Activated CD4-positive, alpha-beta T cell treated with anti-CD3 and anti-CD28 coated beads for 24 hours (primary cell): ENCODE measurements around the gene FAF1.
A peak's percentile ranks its signal among the peaks of the same experiment; 100 is the strongest.
"Not testable (repeated sequence)": the region's sequence is repeated elsewhere in the genome, so short reads cannot be mapped to it uniquely, and the experiment has no call there.

Experiments
- DNase-seq, 2 donors: peaks; one replicate each; pipeline ENCODE4 v3.0.0-alpha.2; 2020; ENCODE audit warnings: low read depth in 2 of 2

FAF1 gene

DNA sequence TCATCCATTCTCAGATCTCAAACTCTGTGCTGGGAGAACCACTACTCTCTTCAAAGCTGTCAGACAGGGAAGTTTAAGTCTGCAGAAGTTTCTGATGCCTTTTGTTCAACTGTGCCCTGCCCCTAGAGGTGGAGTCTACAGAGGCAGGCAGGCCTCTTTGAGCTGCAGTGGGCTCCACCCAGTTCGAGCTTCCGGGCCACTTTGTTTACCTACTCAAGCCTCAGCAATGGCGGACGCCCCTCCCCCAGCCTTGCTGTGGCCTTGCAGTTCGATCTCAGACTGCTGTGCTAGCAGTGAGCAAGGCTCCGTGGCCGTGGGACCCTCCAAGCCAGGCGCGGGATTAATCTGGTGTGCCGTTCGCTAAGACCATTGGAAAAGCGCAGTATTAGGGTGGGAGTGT lies 49.7 kb downstream of the FAF1 start:
- DNase-seq, result not testable (repeated sequence)

- DNase-seq, result not testable (repeated sequence)
These were observed 52.5 kb downstream of the FAF1 start for GRCh38 chr1:50907610-50908009.

GRCh38 chr1:50906050-50906449 lies 54.0 kb downstream of the FAF1 start:
- DNase-seq, result not testable (repeated sequence)

GRCh38 chr1:50902419-50902818 lies 57.6 kb downstream of the FAF1 start:
- no peak for DNase-seq

DNA sequence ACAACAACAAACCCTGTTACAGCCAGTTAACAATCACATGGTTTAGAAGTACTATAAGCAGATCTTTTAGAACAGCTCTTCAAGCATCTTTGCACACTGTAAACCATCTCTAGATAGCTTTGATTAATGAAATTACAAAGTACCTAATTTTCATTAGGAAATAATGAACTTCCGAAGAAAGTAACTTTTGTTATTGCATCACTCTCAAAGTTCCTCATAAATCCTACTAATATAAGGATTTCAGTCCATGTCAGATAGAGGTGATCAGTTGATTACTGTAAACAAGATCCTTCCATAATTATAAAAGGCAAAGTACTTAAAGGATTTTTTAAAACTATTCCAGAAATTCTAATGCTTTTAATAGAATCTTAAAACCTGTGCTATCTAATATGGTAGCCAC lies 58.2 kb downstream of the FAF1 start:
- no peak for DNase-seq

DNA sequence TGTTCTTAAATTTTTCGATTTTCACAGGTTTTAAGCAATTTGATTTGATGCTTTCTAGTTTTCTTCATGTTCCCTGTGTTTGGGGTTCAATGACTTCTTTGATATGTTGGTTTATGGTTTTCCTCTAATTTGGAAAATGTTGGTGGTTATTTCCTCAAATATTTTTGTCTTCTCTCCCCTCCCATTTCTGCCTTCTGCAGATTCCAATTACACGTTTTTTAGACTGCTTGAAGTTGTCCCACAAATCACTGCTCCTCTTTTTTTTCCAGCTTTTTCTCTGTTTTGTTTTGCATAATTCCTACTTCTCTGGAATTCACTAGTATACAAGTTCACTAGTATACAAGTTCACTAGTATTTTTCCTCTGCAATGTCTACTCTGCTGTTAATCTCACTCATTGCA lies 61.3 kb downstream of the FAF1 start:
- DNase-seq, result no peak

DNA sequence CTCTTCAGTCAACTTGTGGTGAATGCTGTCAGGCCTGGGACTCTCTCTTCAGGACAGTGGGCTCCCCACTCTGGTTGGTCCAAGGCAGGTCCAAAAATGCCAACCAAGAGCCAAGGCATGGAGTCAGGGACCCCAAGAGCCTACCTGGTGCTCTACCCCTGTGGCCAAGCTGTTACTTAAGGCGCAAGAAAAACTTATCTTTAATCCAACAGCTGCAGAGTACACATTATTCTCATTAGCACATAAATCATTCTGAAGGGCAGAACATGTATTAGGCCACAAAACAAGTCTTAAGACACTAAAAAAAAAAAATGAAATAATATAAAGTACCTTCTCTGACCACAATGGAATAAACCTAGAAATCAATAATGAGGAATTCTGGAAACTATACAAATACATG lies 65.7 kb downstream of the FAF1 start:
- no peak for DNase-seq

DNA sequence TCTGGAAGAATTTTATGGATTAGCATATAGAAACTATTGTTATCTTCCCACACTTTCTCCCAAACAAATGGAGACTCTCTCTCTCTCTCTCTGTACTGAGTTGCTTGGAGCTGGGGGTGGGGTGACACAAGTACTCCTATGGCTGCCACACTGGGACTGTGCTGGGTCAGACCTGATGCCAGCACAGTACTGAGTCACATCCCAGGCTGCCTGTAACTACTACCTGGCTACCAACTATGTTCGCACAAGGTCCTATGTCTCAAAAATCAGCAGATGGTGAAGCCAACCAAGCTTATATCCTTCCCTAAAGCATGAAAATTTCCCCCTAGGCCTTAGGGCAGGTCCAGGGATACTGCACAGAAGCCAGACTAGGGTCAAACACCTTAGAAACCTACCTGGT lies 66.6 kb downstream of the FAF1 start:
- DNase-seq, result no peak

DNA sequence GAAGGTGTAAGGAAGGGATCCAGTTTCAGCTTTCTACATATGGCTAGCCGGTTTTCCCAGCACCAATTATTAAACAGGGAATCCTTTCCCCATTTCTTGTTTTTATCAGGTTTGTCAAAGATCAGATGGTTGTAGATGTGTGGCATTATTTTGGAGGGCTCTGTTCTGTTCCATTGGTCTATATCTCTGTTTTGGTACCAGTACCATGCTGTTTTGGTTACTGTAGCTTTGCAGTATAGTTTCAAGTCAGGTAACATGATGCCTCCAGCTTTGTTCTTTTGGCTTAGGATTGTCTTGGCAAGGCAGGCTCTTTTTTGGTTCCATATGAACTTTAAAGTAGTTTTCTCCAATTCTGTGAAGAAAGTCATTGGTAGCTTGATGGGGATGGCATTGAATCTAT lies 72.5 kb downstream of the FAF1 start:
- not testable (repeated sequence) for DNase-seq

- DNase-seq, result no peak
These were observed 79.7 kb downstream of the FAF1 start for GRCh38 chr1:50880373-50880772.

DNA sequence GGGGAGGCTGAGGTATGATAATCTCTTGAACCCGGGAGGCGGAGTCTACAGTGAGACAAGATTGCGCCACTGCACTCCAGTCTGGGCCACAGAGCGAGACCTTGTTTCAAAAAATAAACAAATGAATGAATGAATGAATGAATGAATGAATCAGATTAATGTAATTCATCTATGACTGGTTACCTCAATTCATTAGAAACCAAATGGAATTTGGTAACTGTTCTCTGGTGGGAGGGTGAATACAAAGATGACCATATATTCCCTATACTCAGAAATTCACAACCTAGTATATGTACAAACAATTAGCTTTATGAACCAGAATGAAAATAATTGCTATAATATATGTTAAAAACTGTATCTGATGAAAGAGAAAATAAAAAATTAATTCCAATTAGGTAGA lies 80.9 kb downstream of the FAF1 start:
- no peak for DNase-seq

DNA sequence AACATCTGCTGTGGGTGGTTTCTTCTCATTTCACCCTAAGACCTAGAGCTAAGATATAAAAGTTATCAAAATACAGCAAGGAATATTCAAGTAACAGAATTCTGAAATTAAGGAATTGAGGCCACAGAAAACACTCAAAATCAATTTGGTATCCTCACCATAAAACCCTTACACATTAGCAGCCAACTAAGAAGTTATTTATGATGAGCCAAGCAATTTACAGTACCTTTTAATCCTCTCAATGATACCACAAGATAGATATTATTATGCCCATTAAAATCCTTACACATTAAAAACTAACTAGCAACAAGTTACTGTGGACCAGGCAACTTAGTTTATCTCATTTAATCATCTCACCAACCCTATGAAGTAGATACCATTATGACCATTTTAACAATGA lies 81.6 kb downstream of the FAF1 start:
- DNase-seq, result no peak

DNA sequence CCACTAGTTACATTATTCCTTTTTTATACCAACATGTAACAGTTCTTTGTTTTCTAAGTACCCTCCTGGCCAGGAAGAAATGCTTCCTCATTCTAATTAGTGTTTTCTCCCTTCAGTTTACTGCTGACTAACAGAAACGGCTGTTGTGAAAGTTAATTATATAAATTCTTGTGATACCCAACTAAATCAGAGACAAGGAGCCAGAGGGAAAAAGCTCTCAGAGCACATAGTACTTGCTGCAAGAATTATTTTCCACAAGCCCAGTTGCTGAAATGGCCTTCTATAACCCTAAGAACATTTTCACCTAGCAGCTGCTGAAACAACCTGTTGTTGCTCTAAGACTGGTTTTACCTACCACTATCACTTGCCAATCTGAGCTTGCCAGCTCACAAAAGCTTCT lies 82.4 kb downstream of the FAF1 start:
- DNase-seq, result no peak

- DNase-seq, result peak; percentile 47 to 56
These were observed 86.4 kb downstream of the FAF1 start for GRCh38 chr1:50873458-50874187.

DNA sequence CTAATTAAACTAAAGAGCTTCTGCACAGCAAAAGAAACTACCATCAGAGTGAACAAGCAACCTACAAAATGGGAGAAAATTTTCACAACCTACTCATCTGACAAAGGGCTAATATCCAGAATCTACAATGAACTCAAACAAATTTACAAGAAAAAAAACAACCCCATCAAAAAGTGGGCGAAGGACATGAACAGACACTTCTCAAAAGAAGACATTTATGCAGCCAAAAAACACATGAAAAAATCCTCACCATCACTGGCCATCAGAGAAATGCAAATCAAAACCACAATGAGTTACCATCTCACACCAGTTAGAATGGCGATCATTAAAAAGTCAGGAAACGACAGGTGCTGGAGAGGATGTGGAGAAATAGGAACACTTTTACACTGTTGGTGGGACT lies 95.2 kb downstream of the FAF1 start:
- not testable (repeated sequence) for DNase-seq

- no peak for DNase-seq
These were observed 98.3 kb downstream of the FAF1 start for GRCh38 chr1:50861772-50862171.

DNA sequence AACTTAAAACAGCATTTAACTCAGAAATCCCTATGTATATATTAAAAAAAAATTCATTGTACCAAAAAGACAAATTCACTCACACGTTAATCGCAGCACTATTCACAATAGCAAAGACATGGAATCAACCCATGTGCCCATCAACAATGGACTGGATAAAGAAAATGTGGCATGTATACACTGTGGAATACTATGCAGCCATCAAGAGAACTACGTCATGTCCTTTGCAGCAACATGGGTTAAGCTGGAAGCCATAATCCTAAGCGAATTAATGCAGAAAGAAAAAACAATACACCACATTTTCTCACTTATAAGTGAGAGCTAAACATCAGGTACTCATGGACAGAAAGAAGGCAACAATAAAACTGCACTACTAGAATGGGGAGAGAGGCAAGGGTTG lies 99.4 kb downstream of the FAF1 start:
- DNase-seq, result no peak

DNA sequence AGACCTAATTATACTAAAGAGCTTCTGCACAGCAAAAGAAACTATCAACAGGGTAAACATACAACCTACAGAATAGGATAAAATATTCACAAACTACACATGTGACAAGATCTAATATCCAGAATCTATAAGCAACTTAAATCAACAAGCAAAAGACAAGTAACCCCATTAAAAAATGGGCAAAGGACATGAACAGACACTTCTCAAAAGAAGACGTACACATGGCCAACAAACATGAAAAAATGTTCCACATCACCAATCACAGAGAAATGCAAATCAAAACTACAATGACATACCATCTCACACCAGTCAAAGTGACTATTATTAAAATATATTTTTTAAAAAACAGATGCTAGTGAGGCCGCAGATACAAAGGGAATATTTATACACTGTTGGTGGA lies 99.8 kb downstream of the FAF1 start:
- DNase-seq, result no peak

DNA sequence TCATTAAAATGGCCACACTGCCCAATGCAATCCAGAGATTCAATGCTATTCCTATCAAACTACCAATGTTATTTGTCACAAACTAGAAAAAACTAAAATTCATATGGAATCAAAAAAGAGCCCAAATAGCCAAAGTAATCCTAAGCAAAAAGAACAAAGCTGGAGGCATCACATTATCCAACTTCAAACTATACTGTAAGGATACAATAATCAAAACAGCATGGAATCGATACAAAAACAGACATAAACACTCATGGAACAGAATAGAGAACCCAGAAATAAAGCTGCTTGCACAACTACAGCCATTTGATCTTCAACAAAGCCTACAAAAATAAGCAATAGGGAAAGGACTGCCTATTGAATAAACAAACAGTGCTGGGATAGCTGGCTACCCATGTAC lies 100.4 kb downstream of the FAF1 start:
- DNase-seq, result no peak

DNA sequence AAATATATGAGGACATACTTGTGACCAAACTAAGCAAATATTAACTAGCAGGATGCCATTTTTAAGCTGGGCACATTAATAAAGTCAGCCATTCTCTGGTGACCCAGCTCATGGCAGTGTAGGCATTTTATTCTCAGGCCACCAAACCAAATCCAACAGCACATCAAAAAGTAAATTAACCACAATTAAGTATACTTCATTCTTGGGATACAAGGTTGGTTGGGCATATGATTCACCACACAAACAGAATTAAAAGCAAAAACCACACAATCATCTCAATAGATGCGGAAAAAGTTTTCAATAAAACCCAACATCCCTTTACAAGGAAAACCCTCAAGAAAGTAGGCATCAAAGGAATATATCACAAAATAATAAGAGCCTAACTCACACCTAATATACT lies 101.3 kb downstream of the FAF1 start:
- DNase-seq, result no peak

GRCh38 chr1:50857702-50858101 lies 102.4 kb downstream of the FAF1 start:
- no peak for DNase-seq

DNA sequence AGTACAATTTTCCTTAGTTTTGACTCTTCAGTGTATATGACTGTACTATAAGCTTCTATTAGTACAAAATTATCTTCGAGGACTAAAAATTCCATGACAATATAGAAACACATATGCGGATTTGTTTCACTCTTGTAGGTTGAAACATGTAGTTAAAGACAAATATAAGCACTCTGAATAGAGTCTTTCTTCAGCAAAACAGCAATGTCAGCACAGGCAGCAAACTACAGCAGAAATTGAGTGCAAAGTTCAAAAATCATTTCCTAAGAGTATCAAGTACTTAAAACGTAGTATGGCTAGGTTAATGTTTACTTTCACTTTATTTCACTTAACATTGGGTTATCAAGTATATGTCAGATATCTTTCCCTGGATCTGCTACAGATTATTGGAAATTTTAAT lies 106.7 kb downstream of the FAF1 start:
- no peak for DNase-seq

DNA sequence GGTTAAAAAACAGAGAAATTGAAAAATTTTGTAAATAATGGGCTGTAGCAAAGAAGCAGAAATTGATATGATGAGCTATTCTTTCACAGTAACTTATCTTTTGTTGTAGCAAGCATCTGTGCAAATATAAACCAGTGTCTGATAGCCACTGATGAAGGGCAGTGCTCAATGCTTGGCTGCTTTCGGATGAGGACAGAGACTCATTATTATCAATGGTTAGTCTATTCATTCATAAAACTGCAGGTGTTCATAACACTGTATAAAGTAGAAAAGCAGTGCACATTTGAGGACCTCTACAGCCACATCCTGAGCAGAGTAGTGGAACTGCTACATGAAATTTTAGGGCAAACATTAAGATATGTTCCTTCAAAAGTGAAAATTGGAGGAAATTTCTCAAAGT lies 107.2 kb downstream of the FAF1 start:
- no peak for DNase-seq

DNA sequence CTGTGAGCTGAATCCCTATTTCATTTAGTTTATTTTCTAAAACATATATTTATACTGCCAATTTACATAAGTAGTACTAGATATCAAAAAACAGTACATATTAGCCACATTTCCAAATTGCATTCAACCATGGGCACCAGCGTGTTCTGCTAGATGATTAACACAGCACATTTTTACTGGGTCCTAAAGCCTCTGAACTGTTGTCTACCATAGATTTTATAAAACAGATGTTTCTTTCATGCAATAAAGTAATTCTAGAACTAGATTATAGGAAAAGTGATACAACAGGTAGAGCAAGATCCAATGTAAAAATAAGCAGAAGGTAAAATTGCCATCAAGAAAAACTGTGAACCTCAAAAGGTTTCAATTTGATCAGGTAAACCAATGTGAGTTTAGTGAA lies 108.6 kb downstream of the FAF1 start:
- DNase-seq, result no peak
